ENCODE measurements around the gene MON1B.
A peak's percentile ranks its signal among the peaks of the same experiment; 100 is the strongest.
"Not testable (repeated sequence)": the region's sequence is repeated elsewhere in the genome, so short reads cannot be mapped to it uniquely, and the experiment has no call there.

MON1B gene

GRCh38 chr16:77190478-77191258 is at the start of gene MON1B:
TSS of gene MON1B (plus strand) at chr16:77191190. CDS start at chr16:77191486, 296 bp downstream.
- DNase-seq: peak; percentile 92

- DNase-seq: no peak
Observed at GRCh38 chr16:77143364-77143763, 47.6 kb upstream of the MON1B start.

- no peak for DNase-seq
Observed at GRCh38 chr16:77148121-77148520, 42.9 kb upstream of the MON1B start.

- no peak for DNase-seq
Observed at GRCh38 chr16:77157346-77158058, 33.5 kb upstream of the MON1B start.

GRCh38 chr16:77158293-77158692 is 32.7 kb upstream of the MON1B start:
- DNase-seq: no peak

GRCh38 chr16:77165006-77165405 is 26.0 kb upstream of the MON1B start:
- DNase-seq: no peak

- DNase-seq: not testable (repeated sequence)
Observed at GRCh38 chr16:77165536-77166236, 25.3 kb upstream of the MON1B start.

GRCh38 chr16:77166726-77167125 is 24.3 kb upstream of the MON1B start:
- no peak for DNase-seq

GRCh38 chr16:77168901-77169300 is 22.1 kb upstream of the MON1B start:
- no peak for DNase-seq

GRCh38 chr16:77169650-77170236 is 21.2 kb upstream of the MON1B start:
- DNase-seq: peak; percentile 2

- DNase-seq: no peak
Observed at GRCh38 chr16:77170805-77171204, 20.2 kb upstream of the MON1B start.

- peak; percentile 0 for DNase-seq
Observed at GRCh38 chr16:77171745-77172635, 19.0 kb upstream of the MON1B start.

- no peak for DNase-seq
Observed at GRCh38 chr16:77172951-77173350, 18.0 kb upstream of the MON1B start.

- no peak for DNase-seq
Observed at GRCh38 chr16:77183137-77183536, 7.9 kb upstream of the MON1B start.

- not testable (repeated sequence) for DNase-seq
Observed at GRCh38 chr16:77186298-77186697, 4.7 kb upstream of the MON1B start.

GRCh38 chr16:77190190-77190477 is 856 bp upstream of the MON1B start:
- DNase-seq: no peak

GRCh38 chr16:77191259-77191969 is 424 bp downstream of the MON1B start:
- DNase-seq: no peak

- no peak for DNase-seq
Observed at GRCh38 chr16:77193377-77193776, 2.4 kb downstream of the MON1B start.

- no peak for DNase-seq
Observed at GRCh38 chr16:77194295-77195231, 3.6 kb downstream of the MON1B start.

- DNase-seq: no peak
Observed at GRCh38 chr16:77195411-77195810, 4.4 kb downstream of the MON1B start.

GRCh38 chr16:77197747-77198146 is 6.8 kb downstream of the MON1B start:
- DNase-seq: no peak

Data from NCI-H774 (cell line).